Activated CD4-positive, alpha-beta T cell treated with anti-CD3 and anti-CD28 coated beads, Interleukin-2, amount 50 U/mL, for 48 hours (primary cell): Measurements from ENCODE around the gene MFSD1.

ENCODE experiments used
- DNase-seq, 2 experiments: peaks; one replicate each; pipeline ENCODE4 v3.0.0-alpha.2; 2020

The MFSD1 gene

DNA sequence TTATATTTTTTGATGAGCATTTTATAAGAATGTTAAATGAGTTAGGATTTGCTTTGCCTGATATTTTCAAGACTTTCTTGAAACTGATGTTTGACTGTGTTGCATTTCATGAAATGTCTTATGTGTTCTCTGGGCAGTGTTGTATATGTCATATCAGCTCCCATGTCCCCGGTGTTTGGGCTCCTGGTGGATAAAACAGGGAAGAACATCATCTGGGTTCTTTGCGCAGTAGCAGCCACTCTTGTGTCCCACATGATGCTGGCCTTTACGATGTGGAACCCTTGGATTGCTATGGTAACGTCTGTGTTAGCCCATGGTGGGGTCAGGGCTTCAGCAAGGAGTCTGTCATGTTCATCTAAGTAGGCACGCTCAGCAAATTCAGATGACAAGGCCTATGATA lies 20.0 kb downstream of the MFSD1 start:
- DNase-seq, result no peak

DNA sequence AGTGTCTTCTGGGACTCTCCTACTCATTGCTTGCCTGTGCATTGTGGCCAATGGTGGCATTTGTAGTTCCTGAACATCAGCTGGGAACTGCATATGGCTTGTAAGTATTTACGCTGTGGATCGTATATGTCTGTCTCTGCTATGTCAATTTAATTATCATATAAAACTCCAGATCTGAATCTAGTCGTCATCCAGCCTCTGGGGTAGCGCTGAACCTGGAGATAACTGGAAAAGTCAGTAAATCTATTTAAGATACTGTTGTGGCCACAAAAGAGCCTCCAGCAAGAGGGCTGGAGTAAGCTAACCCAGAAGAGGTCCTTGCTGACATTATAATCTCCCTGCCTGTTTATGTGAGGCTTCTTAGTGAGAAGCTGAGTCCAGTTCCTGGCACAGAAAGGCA lies 21.6 kb downstream of the MFSD1 start:
- no peak for DNase-seq

DNA sequence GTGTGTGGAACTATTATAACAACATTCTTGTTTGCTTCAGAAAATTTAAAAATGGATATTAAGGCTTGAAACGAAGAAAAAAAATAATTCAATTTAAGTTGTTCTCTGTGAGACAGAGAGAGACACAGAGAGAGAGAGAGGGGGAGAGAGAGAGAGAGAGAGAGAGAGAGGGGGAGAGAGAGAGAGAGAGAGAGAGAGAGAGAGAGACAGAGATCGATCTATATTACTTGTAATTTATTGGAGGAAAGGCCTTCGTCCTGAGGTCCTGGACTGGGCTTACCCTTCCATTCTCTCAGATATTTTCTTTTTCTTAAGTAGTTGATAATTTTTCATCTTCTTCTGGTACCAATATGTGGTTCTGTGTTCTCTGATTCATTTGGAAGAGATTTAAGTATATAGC lies 25.9 kb downstream of the MFSD1 start:
- no peak for DNase-seq

DNA sequence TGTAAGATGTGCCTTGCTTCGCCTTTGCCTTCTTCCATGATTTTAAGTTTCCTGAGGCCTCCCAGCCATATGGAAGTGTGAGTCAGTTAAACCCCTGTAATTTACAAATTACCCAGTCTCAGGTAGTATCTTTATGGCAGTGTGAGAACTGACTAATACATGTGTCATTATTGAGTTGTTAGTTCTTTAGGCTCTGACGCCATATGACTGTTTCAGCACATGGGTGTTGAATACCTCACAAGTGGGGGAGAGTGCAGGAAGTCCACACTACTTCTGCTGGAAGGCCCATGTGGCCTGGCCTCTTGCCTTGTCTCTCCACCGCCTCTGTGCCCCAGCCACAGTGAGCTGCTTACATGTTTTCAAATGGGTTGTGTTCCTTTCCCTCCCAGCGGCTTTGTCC lies 28.5 kb downstream of the MFSD1 start:
- DNase-seq, result no peak

DNA sequence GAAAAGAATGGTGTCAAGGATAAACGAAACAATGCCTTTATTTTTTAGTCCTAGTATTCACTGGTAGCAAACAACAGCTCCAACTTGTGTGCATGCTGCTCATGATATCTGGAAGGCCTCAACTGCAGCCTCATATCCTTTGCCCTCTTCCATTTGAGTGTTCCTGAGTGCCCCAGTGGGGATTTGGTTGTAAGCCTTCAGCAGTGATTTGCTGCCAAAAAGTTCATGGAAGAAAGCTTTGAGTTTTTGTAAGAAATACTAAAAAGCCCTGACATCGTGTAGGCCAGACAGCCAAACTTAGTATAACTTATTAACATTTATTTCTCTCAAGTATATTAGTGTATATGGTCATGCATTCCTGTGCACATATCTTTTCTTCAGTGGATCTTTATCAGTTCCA lies 30.0 kb downstream of the MFSD1 start:
- no peak for DNase-seq

DNA sequence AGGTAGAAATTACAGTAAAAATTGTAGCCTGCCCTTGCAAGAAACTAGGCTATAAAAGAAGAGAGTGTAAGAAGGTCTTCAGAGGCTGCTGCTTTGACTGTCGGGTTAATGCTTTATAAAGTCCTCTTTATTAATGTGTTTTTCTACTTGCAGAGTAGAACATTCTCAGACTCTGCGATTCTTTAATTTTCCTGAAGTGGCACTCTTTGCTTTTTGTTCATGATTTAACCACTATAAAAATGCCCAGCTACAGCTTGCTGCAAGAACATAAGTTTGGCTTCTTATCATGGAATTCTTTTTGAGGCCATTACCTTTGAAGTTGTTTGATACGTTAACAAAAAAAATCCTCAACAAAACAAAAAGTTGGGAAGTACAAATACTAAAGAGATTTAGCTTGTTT lies 33.8 kb downstream of the MFSD1 start:
- no peak for DNase-seq

GRCh38 chr3:158836312-158836711 lies 34.5 kb downstream of the MFSD1 start:
- DNase-seq, result no peak

GRCh38 chr3:158837240-158837639 lies 35.4 kb downstream of the MFSD1 start:
- no peak for DNase-seq

- DNase-seq, result no peak
Measured at GRCh38 chr3:158839966-158840365, 38.1 kb downstream of the MFSD1 start.

DNA sequence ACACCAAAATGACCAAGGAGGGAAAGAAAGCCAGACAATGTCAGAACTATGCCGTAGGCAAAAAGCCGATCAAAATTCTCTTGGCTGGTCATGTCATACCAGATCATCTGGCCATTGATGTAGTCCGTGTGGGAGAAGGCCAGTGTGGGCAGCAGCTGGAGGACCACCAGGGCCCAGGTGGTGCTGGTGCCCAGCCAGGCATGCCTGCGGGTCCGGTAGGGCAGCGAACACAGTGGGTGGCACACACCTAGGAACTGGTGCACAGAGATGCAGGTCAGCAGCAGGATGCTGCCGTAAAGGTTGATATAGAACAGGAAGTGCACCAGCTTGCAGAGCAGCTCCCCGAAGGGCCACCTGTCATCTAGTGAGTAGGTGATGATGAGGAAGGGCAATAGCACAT lies 39.5 kb downstream of the MFSD1 start:
- DNase-seq, result no peak

- DNase-seq, result no peak
Measured at GRCh38 chr3:158842976-158843375, 41.1 kb downstream of the MFSD1 start.

DNA sequence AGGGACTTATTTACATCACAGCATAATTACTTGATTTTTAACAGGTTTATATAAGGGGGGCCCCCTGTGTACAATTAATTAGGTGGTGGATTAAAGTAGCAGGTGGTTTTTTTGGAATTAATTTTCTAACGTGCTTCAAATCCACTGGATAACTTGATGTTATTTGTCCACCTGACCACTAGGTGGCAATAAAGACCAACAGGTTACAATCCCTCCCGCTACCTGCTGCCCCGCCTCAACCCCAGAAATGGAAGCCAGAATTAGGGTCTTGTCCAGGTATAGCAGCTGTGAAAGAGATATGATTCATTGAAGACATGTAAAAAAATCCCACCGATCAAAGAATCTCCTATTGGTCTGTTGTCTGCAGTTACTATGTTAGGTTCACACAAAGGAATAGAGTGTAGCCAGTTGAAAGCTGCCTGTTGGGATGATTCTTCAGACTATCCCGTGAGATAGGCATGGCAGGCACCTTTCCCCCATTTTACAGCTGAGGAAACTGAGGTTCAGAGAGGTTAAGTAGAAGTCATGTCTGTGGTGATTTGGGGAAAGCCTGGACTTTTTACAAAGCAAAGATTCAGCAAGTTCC lies 44.0 kb downstream of the MFSD1 start:
- peak; percentile 9 to 20 for DNase-seq

DNA sequence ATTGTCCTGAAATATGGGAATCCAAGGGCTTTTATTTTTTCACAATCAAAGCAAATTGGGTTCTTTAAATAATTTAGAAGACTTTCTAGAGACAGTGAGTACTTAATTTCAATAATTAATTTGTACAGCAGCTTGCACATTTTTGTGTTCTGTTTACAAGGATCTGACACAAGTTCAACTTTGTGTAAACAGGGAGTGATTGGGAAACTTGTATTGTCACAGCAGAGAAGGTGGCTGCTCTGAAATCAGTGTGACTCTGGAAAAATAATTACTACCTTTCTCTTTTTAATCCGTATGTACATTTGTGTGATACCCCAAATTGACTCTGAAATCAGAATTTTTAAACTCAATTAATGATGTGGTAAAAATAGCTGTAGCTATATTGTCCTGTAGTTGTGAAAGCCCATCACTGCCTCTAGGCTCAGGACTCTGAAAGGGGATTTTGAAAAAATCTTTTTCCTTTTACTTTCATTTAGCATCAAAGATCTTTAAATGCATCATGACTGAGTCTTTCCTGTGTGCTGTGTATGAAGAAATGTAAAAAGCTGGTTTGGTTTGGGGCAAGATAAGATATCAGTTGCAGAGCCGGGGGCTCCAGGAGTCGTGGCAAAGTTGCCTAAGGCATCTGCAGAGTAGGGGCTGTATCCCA lies 45.1 kb downstream of the MFSD1 start:
- DNase-seq, result no peak

- DNase-seq, result no peak
Measured at GRCh38 chr3:158847452-158847821, 45.6 kb downstream of the MFSD1 start.

- no peak for DNase-seq
Measured at GRCh38 chr3:158847885-158848284, 46.0 kb downstream of the MFSD1 start.

GRCh38 chr3:158849757-158850156 lies 47.9 kb downstream of the MFSD1 start:
- no peak for DNase-seq

DNA sequence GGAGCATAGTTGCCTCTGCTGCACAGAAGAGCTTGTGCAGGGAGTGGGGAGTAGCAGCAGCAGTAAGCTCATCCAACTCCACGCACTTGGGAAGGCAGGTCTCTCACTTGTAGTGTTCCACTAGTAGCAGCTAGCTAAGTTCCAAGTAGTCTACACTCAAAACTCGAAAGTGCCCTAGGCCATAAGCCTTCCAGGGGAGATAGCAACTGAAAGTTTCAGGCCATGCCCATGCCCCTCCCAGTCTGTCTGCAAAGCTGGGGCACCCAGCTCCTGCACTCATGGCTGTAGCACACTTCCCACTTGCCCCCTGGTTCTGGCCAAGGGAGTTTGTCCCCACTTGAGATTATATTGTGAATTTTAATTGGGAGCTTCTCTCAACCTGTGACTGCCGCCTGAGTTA lies 57.5 kb downstream of the MFSD1 start:
- no peak for DNase-seq

GRCh38 chr3:158863247-158863646 lies 61.4 kb downstream of the MFSD1 start:
- no peak for DNase-seq

GRCh38 chr3:158864492-158864891 lies 62.6 kb downstream of the MFSD1 start:
- DNase-seq, result no peak

GRCh38 chr3:158875700-158876099 lies 73.8 kb downstream of the MFSD1 start:
- DNase-seq, result no peak
